ENCODE data around the gene STAT5A.
"Not testable (repeated sequence)": the region's sequence is repeated elsewhere in the genome, so short reads cannot be mapped to it uniquely, and the experiment has no call there.

Gene STAT5A

GRCh38 chr17:42283241-42284023 is 4.9 kb upstream of the STAT5A start:
- in situ Hi-C loops (cut with MboI; ENCODE audit: low sequenced_read_pairs) = no loop called here

GRCh38 chr17:42284024-42284369 is 4.3 kb upstream of the STAT5A start:
- in situ Hi-C loops (cut with MboI; ENCODE audit: low sequenced_read_pairs) = no loop called here

DNA sequence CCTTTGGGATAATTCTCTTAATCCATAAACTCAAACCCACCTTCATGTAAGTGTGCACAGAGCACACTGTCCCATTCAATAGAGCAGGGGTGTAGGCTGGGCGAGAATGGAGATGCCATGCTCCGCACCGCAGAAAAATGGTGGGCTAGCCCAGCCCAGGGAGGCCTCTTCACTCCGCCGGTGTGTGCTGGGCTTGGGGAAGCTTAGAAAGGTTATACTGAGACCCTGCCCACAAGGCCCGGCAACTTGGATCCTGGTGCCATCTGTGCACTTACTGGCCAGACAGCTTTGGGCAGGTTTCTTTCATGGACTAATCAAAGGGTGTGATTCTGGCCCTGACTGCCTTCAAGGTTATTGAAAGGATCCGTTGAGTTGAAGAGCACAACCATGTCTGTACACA is 3.7 kb upstream of the STAT5A start:
- in situ Hi-C loops (cut with MboI; ENCODE audit: low sequenced_read_pairs) = no loop called here

GRCh38 chr17:42285346-42286050 is 2.8 kb upstream of the STAT5A start:
- in situ Hi-C loops (cut with MboI; ENCODE audit: low sequenced_read_pairs) = no loop called here

DNA sequence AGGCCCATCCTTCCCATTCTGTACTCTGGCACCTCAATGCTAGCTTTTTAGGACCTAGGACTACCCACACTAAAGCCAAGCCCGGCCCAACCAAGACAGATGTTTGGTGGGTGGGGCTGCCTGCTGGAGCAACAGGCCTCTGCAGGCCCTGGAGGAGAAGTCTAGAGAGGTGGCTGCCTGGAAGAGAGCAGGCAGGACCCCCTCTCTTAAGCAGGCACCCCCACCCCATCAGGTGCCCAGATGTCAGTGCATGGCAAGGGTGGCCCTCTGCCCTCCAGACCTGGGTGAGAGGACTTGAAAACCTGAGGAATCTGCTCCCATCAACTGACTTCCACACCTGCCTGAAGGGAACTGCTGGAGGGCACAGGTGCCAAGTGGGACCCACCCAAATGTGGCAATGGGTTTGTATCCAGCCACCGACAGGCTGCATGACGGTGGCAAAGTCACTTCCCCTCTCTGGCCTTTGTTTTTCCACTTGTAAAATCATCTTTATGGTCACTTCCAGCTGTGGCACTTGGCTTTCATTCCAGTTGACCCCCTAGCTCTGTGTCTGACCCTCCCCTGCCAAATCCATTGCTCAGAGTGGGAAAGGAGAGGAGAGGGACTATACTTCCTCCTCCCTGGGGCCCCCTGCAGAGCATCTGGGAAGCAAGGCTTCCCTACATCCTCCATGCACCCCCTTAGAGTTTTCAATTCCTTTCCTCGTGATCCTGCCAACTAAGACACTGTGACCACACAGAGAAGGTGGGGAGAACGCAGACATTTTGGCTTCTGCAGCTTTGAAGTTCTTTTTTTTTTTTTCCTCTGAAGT is 1.7 kb upstream of the STAT5A start:
- in situ Hi-C loops (cut with MboI; ENCODE audit: low sequenced_read_pairs) = no loop called here

DNA sequence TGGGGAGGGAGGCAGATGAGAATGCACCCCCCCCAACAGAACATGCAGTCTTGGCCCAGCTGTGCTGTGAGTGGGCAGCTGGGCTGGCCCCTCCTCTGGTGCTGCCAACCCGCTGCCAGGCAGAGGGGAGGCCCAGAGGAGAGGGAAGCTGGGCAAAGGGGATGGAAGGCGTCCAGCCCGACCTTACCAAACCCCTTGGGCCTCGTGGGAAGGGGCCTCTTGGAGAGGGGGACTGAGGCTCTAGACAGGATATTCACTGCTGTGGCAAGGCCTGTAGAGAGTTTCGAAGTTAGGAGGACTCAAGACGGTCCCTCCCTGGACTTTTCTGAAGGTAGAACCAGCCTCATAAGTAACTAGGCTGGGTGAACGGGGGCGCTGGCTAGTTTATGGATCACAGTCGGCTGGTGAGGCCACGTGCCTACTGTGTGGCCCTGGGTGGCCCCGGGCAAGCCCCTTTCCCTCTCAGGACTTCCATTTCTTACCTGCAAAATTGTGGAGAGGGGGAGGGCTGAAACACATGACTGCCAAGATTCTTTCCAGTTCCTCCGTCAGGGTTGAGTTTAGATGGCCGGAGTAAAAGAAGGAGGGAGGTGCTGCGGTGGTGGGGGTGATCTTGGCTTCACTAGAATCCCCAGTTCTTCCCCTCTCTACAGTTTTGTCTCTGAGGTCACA is 857 bp upstream of the STAT5A start:
- in situ Hi-C loops (cut with MboI; ENCODE audit: low sequenced_read_pairs) = no loop called here

DNA sequence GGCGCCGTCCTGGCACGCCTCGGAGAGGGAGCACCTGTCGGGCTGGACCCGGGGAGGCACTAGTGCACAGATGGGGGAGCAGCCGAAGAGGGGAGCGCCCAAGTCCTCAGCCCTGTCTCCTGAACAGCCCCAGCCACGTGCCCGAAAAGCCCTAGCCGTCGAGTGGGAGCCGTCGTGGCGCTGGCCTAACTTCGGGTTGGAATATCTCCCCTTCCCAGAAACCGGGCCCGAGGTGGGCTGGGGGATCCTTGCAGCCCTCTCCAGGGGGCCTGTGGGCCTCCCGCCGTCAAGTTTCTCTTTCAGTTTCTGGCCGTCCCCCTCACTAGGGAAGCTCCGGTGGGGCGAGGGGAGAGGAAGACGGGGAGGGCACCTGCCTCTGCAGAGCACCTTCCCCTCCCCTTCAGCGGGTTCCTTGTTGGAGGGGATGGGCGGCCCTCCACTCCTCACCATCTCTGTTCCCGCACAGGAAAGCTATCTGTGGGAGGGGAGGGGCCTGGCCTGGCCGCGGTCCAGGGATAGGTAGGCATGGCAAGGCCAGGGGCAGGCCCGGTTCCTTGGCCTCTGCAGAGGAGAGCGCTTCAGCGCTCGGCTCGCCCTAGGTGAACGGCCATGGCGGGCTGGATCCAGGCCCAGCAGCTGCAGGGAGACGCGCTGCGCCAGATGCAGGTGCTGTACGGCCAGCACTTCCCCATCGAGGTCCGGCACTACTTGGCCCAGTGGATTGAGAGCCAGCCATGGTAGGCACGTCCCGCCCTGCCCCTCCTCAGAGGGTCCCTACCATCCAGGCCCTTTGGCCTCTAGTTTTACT is 709 bp downstream of the STAT5A start:
- in situ Hi-C loops (cut with MboI; ENCODE audit: low sequenced_read_pairs) = no loop called here

DNA sequence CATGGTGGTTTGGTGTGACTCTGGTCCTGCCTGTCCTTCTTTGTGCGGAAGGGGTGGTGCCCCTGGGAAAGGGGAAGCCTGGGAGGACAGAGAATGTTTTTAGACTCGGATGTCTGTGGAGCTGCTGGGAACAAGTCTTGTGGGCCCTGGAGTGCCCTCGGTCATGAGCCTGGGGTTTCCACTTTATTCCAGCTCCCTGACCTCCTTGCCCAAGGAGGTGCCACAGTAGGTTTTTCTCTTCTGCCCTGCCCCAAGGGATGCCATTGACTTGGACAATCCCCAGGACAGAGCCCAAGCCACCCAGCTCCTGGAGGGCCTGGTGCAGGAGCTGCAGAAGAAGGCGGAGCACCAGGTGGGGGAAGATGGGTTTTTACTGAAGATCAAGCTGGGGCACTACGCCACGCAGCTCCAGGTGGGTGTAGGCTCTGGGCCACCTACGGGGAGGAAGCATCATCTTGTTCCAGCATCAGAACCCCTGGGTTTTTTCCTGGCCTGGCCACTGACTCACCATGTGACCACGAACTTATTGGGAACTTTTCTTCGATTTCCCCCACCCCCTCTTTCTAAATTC is 1.4 kb downstream of the STAT5A start:
- in situ Hi-C loops (cut with MboI; ENCODE audit: low sequenced_read_pairs) = no loop called here

DNA sequence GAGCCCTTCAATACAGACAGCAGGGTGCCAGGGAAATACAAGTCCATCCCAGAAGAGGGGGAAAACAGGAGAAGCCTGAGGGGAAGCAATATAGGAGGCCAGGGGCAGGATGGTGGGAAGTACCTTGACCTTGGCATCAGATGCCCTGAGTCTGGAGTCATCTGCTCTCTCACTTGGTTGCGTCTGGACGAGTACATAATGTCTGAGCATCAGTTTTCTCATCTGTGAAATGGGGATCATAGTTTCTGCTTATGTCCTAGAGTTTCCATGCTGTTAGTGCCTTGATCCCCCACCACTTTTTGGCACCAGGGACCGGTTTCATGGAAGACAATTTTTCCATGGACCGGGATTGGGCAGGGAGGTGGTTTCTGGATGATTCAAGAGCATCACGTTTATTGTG is 2.3 kb downstream of the STAT5A start:
- in situ Hi-C loops (cut with MboI; ENCODE audit: low sequenced_read_pairs) = no loop called here

DNA sequence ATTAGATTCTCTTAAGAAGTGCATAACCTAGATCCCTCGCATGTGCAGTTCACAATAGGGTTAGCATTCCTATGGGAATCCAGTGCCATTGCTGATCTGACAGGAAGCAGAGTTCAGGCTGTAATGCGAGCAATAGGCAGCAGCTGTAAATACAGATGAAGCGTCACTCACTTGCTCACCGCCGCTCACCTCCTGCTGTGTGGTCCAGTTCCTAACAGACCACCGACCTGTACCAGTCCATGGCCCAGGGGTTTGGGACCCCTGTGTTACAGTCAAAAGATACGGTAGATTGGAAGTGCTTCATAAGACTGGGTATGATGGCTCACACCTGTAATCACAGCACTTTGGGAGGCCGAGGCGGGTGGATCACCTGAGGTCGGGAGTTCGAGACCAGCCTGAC is 2.8 kb downstream of the STAT5A start:
- in situ Hi-C loops (cut with MboI; ENCODE audit: low sequenced_read_pairs) = no loop called here

- in situ Hi-C loops (cut with MboI; ENCODE audit: low sequenced_read_pairs) = no loop called here
These were observed 6.4 kb downstream of the STAT5A start for GRCh38 chr17:42294469-42295398.

- in situ Hi-C loops (cut with MboI; ENCODE audit: low sequenced_read_pairs) = no loop called here
These were observed 7.7 kb downstream of the STAT5A start for GRCh38 chr17:42296012-42296411.

DNA sequence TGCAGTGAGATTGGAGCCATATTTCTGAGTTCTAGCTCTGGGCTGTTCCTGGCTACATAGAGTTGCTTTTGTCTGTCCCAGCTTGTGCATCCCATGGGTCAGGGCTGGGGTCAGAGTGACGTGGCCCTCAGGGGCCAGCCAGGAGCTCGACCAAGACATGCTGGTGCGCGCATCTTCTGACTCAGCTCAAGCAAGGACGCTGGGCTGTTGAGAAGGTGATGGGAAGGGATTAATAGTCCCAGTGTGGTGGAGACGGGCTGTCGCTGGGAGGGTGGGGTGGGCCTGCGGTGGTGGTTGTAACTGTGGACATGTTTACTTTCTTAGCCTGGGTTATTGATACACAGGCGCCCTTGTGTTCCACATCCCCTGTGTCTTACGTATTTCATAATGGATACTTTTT is 9.5 kb downstream of the STAT5A start:
- in situ Hi-C loops (cut with MboI; ENCODE audit: low sequenced_read_pairs) = not testable (repeated sequence)

DNA sequence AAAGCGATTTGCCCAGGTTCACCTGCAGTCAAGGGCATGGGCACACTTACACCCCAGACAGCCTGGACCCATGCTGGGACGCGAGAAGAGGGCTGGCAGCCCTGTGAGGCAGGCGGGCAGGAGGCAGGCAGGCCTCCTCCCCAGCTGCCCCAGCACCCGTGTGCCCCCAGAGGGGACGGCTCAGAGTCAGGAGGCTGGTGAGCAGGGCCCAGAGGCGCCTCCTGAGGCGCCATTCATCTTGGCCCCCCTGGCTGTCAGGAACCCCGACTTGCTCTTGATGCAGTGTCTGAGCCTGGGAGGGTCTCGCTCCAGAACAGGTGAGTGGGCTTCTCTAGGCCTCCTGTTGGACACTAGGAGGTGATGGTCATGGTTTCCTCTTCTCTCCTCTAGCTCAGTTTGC is 11.1 kb downstream of the STAT5A start:
- in situ Hi-C loops (cut with MboI; ENCODE audit: low sequenced_read_pairs) = not testable (repeated sequence)

DNA sequence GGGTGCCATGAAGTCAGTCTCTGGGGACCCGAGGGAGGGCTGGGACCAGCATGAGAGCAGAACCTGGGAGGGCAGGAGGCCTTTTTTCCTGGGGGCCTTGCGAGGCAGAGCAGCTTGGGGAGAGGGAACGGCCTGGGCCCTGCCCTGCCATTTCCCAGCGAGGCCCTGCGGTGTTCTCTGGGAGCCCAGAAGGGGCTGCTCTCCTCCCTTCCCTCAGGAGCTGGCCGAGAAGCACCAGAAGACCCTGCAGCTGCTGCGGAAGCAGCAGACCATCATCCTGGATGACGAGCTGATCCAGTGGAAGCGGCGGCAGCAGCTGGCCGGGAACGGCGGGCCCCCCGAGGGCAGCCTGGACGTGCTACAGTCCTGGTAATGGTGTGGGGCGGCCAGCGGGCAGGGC is 11.6 kb downstream of the STAT5A start:
- in situ Hi-C loops (cut with MboI; ENCODE audit: low sequenced_read_pairs) = not testable (repeated sequence)

DNA sequence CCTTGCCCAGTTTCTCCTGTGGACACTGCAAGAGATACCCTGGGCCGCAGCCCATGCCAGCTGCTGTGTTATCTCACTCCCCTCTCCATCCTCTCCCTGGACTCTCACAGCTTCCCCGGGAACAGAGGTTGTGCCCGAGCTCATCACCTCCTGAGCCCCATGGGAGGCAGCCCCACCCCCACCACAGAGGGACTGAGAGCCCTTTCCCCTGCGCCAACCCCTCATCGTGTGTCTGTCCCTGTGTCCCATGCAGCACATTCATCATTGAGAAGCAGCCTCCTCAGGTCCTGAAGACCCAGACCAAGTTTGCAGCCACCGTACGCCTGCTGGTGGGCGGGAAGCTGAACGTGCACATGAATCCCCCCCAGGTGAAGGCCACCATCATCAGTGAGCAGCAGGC is 12.7 kb downstream of the STAT5A start:
- in situ Hi-C loops (cut with MboI; ENCODE audit: low sequenced_read_pairs) = no loop called here

DNA sequence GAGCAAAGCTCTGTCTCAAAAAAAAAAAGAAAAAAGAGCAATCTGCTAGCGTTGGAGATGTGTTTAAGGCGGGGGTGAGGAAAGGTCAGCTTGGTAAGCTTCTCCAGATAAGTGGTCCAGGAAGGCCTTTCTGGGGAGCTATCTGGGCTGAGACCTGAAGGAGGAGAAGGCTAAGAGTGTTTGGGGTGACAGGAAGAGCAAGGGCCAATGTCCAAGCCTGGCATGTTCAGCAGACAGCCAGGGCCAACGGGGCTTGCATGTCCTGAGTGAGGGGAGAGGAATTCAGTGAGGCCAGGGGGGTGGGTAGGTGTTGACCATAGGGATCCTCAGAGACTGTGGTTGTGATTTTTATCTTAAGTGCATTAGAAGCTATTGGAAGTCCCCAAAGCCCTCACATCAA is 15.4 kb downstream of the STAT5A start:
- in situ Hi-C loops (cut with MboI; ENCODE audit: low sequenced_read_pairs) = no loop called here

GRCh38 chr17:42304187-42305030 is 16.1 kb downstream of the STAT5A start:
- in situ Hi-C loops (cut with MboI; ENCODE audit: low sequenced_read_pairs) = no loop called here
